ENCODE measurements around the gene JADE2.
"Not testable (repeated sequence)": the region's sequence is repeated elsewhere in the genome, so short reads cannot be mapped to it uniquely, and the experiment has no call there.

JADE2 gene

GRCh38 chr5:134552301-134552700 is 26.8 kb downstream of the JADE2 start:
- in situ Hi-C loops (cut with HindIII; ENCODE audit: low sequenced_read_pairs) = no loop called here
- TF ChIP-seq CTCF (IDR thresholded peaks at IDR 0.05; ENCODE audit: low read depth, low read length) = no peak
- peak; percentile 96 for DNase-seq (ENCODE audit: low read depth, low spot score)
- no peak overlapping the region for H3K4me3 ChIP-seq (ENCODE audit: low read depth, low read length)

- in situ Hi-C loops (cut with HindIII; ENCODE audit: low sequenced_read_pairs); DNase-seq (ENCODE audit: low read depth, low spot score); H3K4me3 ChIP-seq (ENCODE audit: low read depth, low read length): not testable (repeated sequence)
Measured at GRCh38 chr5:134552716-134553115, 27.2 kb downstream of the JADE2 start.

GRCh38 chr5:134553821-134554267 is 28.4 kb downstream of the JADE2 start:
- in situ Hi-C loops (cut with HindIII; ENCODE audit: low sequenced_read_pairs) = no loop called here
- no peak for TF ChIP-seq CTCF (IDR thresholded peaks at IDR 0.05; ENCODE audit: low read depth, low read length)
- DNase-seq (ENCODE audit: low read depth, low spot score) = no peak
- no peak overlapping the region for H3K4me3 ChIP-seq (ENCODE audit: low read depth, low read length)

GRCh38 chr5:134554319-134555222 is 29.1 kb downstream of the JADE2 start:
- in situ Hi-C loops (cut with HindIII; ENCODE audit: low sequenced_read_pairs) = no loop called here
- peak; percentile 64 for DNase-seq (ENCODE audit: low read depth, low spot score)
- H3K4me3 ChIP-seq (ENCODE audit: low read depth, low read length) = no peak overlapping the region
- TF ChIP-seq CTCF (IDR thresholded peaks at IDR 0.05; ENCODE audit: low read depth, low read length) = no peak

- DNase-seq (ENCODE audit: low read depth, low spot score) = no peak
- H3K4me3 ChIP-seq (ENCODE audit: low read depth, low read length) = no peak overlapping the region
- in situ Hi-C loops (cut with HindIII; ENCODE audit: low sequenced_read_pairs) = no loop called here
- no peak for TF ChIP-seq CTCF (IDR thresholded peaks at IDR 0.05; ENCODE audit: low read depth, low read length)
Measured at GRCh38 chr5:134555223-134555889, 29.9 kb downstream of the JADE2 start.

- TF ChIP-seq CTCF (IDR thresholded peaks at IDR 0.05; ENCODE audit: low read depth, low read length) = no peak
- DNase-seq (ENCODE audit: low read depth, low spot score) = peak; percentile 72
- no peak overlapping the region for H3K4me3 ChIP-seq (ENCODE audit: low read depth, low read length)
- in situ Hi-C loops (cut with HindIII; ENCODE audit: low sequenced_read_pairs) = no loop called here
Measured at GRCh38 chr5:134555890-134556311, 30.4 kb downstream of the JADE2 start.

- H3K4me3 ChIP-seq (ENCODE audit: low read depth, low read length); DNase-seq (ENCODE audit: low read depth, low spot score); in situ Hi-C loops (cut with HindIII; ENCODE audit: low sequenced_read_pairs): not testable (repeated sequence)
Measured at GRCh38 chr5:134556588-134556987, 31.1 kb downstream of the JADE2 start.
